Cardiac fibroblast (primary cell): ENCODE data around the gene PLOD2.

Experiments used
- DNase-seq, 2 donors: peaks; one replicate each; pipeline versions ENCODE4 v3.0.0 to v3.0.0-alpha.2; 2010; ENCODE audit warnings: low read depth in 2 of 2
- H3K4me3 ChIP-seq, 2 donors: replicated peaks in 1 of 2; 1 replicate in 1 of 2; 2 replicates in 1 of 2; pipeline ENCODE4 v1.5.1; 2011; ENCODE audit warnings: low read depth in 2 of 2, low read length in 2 of 2, mild to moderate bottlenecking in 2 of 2, moderate library complexity in 1 of 2
- CTCF ChIP-seq: IDR thresholded peaks from one replicate; pipeline ENCODE4 v1.5.1; 2011; ENCODE audit warnings: low read depth, mild to moderate bottlenecking, low read length, inconsistent platforms

Gene PLOD2

GRCh38 chr3:146157325-146158060 lies 3.5 kb downstream of the PLOD2 start:
- no peak for DNase-seq
- H3K4me3 ChIP-seq: peak overlapping the region; percentile 17 to 67
- TF ChIP-seq CTCF: no peak

- TF ChIP-seq CTCF: no peak
- peak overlapping the region in 1 of 2 donors; percentile 67 for H3K4me3 ChIP-seq
- no peak for DNase-seq
Observed at GRCh38 chr3:146156666-146157314, 4.2 kb downstream of the PLOD2 start.

- peak in 1 of 2 donors; percentile 45 for DNase-seq
- H3K4me3 ChIP-seq: peak overlapping the region in 1 of 2 donors; percentile 67
- TF ChIP-seq CTCF: no peak
Observed at GRCh38 chr3:146156095-146156494, 4.9 kb downstream of the PLOD2 start.

GRCh38 chr3:146154995-146155394 lies 6.0 kb downstream of the PLOD2 start:
- no peak for TF ChIP-seq CTCF
- no peak overlapping the region for H3K4me3 ChIP-seq
- DNase-seq: no peak

GRCh38 chr3:146154316-146154715 lies 6.7 kb downstream of the PLOD2 start:
- TF ChIP-seq CTCF: no peak
- H3K4me3 ChIP-seq: no peak overlapping the region
- DNase-seq: no peak

GRCh38 chr3:146153429-146153828 lies 7.6 kb downstream of the PLOD2 start:
- no peak for TF ChIP-seq CTCF
- no peak for DNase-seq
- H3K4me3 ChIP-seq: no peak overlapping the region

GRCh38 chr3:146152834-146153233 lies 8.2 kb downstream of the PLOD2 start:
- DNase-seq: no peak
- TF ChIP-seq CTCF: no peak
- no peak overlapping the region for H3K4me3 ChIP-seq
